CD4-positive, alpha-beta T cell (primary cell): ENCODE data around the gene OIT3. TPM values are rescaled to one million over a fixed set of nuclear protein-coding genes. Genes with fewer than 3 reads are reported as not detected.

Source experiments
- ATAC-seq: fragments of 200-7000 bp; cut with Tn5 transposase; one replicate; pipeline ENCODE4 v1.10.0; 2022; ENCODE audit warnings: mild to moderate bottlenecking; ENCODE audit not compliant: poor library complexity
- CTCF ChIA-PET: fragments of 350-600 bp; sonication (Branson Sonifier 250); formaldehyde crosslinking; loops from one replicate; lab custom pipeline; 2021; ENCODE audit warnings: antibody characterized with exemption, inconsistent platforms; lab: Charles Lee
- POLR2A ChIA-PET: fragments of 350-600 bp; sonication (Branson Sonifier 250); formaldehyde crosslinking; loops from one replicate; lab custom pipeline; 2021; ENCODE audit warnings: antibody characterized with exemption, inconsistent platforms; lab: Charles Lee
- DNase-seq, 14 experiments: peaks; one replicate each; pipeline ENCODE4 v3.0.0-alpha.2; 2013 to 2020; ENCODE audit warnings: mixed read lengths in 2 of 14
- H3K27ac ChIP-seq, 2 donors: one replicate each; pipeline versions ENCODE4 v1.5.1 to v1.7.0; 2013; ENCODE audit warnings: low read length in 2 of 2, low read depth in 1 of 2, mild to moderate bottlenecking in 1 of 2
- H3K27me3 ChIP-seq, 2 experiments: 1 replicate in 1 of 2; 2 replicates in 1 of 2; pipeline versions ENCODE4 v1.6.1 to v1.7.0; 2013; ENCODE audit warnings: low read length in 2 of 2, control low read depth in 1 of 2, mild to moderate bottlenecking in 1 of 2, moderate library complexity in 1 of 2; ENCODE audit not compliant: insufficient read depth in 2 of 2, control insufficient read depth in 1 of 2
- H3K36me3 ChIP-seq: one replicate; pipeline ENCODE4 v1.6.1; 2013; ENCODE audit warnings: low read length, control low read depth; ENCODE audit not compliant: insufficient read depth
- H3K4me1 ChIP-seq: one replicate; pipeline ENCODE4 v1.6.1; 2013; ENCODE audit warnings: low read length, control low read depth; ENCODE audit not compliant: insufficient read depth
- H3K4me3 ChIP-seq: one replicate; pipeline ENCODE4 v1.5.1; 2013; ENCODE audit warnings: mild to moderate bottlenecking, low read length, moderate library complexity
- H3K9me3 ChIP-seq, 2 experiments: 1 replicate in 1 of 2; 2 replicates in 1 of 2; pipeline versions ENCODE4 v1.6.1 to v1.7.0; 2013; ENCODE audit warnings: low read length in 2 of 2, mild to moderate bottlenecking in 2 of 2, control low read depth in 1 of 2, moderate library complexity in 1 of 2; ENCODE audit not compliant: control insufficient read depth in 1 of 2, insufficient read depth in 1 of 2
- H3K27ac Mint-ChIP-seq: one replicate; pipeline ENCODE4 v1.8.0; 2020; ENCODE audit warnings: mixed read lengths
- H3K27me3 Mint-ChIP-seq: one replicate; pipeline ENCODE4 v1.8.0; 2021; ENCODE audit warnings: mixed read lengths
- H3K36me3 Mint-ChIP-seq: one replicate; pipeline ENCODE4 v1.8.0; 2021; ENCODE audit warnings: low read depth, mixed read lengths
- H3K4me1 Mint-ChIP-seq: one replicate; pipeline ENCODE4 v1.8.0; 2021; ENCODE audit warnings: low read depth, mixed read lengths
- H3K4me3 Mint-ChIP-seq: one replicate; pipeline ENCODE4 v1.8.0; 2020; ENCODE audit warnings: mild to moderate bottlenecking, mixed read lengths
- H3K9me3 Mint-ChIP-seq: one replicate; pipeline ENCODE4 v1.8.0; 2020; ENCODE audit warnings: mixed read lengths
- intact Hi-C, 2 experiments: fragments of 100-400 bp; cut with DNase I in 1 of 2; cut with micrococcal nuclease in 1 of 2; formaldehyde crosslinking; loops; one replicate each; pipeline versions ENCODE4 v1.15.1 to v1.9.0; 2023 to 2025; cut with DNase I, micrococcal nuclease
- total RNA-seq, 174 experiments: library from RNA in 2 of 174; stranded (reverse) in 2 of 174; gene quantifications; one replicate each; pipeline ENCODE4 v1.2.3 and lab custom pipeline; 2021 to 2026
- TF ChIP-seq, protein P1 (sequence below): fragments of 200-600 bp; IDR thresholded peaks from one replicate; pipeline ENCODE4 v1.8.0; 2022; ENCODE audit warnings: antibody characterized with exemption, mild to moderate bottlenecking

OIT3 gene
- total RNA-seq, 2 experiments from 2014 or later: not detected

- ChIA-PET POLR2A (no interaction called here), CTCF (interaction anchor here (1.8 kb wide), 1 partner anchor 9 kb away, joined by 4 read pairs; no protein-coding TSS in a partner anchor)
- intact Hi-C loops: no loop called here
- Histone ChIP-seq H3K9me3 (no peaks in the 10 kb centered on the region), H3K4me1 (no peaks in the 10 kb centered on the region), H3K4me3 (no peak overlapping the region), H3K36me3 (no peaks in the 10 kb centered on the region), H3K27me3 (no peaks in the 10 kb centered on the region), H3K27ac (no peak overlapping the region)
- H3K27me3 Mint-ChIP-seq: no peaks in the 10 kb centered on the region
- ATAC-seq (no peak), DNase-seq (no peak)
- H3K9me3 Mint-ChIP-seq: no peaks in the 10 kb centered on the region
- no peaks in the 10 kb centered on the region for H3K36me3 Mint-ChIP-seq
- H3K27ac Mint-ChIP-seq: no peak overlapping the region
- H3K4me1 Mint-ChIP-seq: no peaks in the 10 kb centered on the region
- H3K4me3 Mint-ChIP-seq: no peak overlapping the region
- TF ChIP-seq, protein P1, sequence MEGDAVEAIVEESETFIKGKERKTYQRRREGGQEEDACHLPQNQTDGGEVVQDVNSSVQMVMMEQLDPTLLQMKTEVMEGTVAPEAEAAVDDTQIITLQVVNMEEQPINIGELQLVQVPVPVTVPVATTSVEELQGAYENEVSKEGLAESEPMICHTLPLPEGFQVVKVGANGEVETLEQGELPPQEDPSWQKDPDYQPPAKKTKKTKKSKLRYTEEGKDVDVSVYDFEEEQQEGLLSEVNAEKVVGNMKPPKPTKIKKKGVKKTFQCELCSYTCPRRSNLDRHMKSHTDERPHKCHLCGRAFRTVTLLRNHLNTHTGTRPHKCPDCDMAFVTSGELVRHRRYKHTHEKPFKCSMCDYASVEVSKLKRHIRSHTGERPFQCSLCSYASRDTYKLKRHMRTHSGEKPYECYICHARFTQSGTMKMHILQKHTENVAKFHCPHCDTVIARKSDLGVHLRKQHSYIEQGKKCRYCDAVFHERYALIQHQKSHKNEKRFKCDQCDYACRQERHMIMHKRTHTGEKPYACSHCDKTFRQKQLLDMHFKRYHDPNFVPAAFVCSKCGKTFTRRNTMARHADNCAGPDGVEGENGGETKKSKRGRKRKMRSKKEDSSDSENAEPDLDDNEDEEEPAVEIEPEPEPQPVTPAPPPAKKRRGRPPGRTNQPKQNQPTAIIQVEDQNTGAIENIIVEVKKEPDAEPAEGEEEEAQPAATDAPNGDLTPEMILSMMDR: no peak
These were observed 12.9 kb downstream of the OIT3 start for GRCh38 chr10:72906446-72906845.

DNA sequence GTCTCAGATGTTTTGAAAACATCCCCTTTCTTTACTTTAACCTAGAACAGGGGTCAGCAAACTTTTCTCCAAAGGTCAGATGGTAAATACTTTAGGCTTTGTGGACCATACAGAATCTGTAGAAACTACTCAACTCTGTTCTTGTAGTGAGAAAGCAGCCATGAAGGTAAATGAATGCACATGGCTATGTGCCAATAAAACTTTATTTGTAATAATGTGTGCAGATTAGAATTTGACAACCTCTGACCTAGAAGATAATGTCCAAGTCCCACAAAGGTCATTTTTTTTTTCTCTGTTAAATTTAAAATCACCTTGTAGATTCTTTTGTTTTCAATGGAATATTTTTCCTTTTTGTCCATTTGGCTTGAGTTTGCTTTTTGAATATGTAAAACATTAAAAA lies 17.2 kb downstream of the OIT3 start:
- ChIA-PET POLR2A (no interaction called here), CTCF (no interaction called here)
- Mint-ChIP-seq H3K4me1 (no peaks in the 10 kb centered on the region), H3K9me3 (no peaks in the 10 kb centered on the region), H3K4me3 (no peak overlapping the region), H3K27ac (no peak overlapping the region), H3K27me3 (no peaks in the 10 kb centered on the region), H3K36me3 (no peaks in the 10 kb centered on the region)
- Histone ChIP-seq H3K4me3 (no peak overlapping the region), H3K27me3 (no peaks in the 10 kb centered on the region), H3K36me3 (no peaks in the 10 kb centered on the region), H3K4me1 (no peaks in the 10 kb centered on the region), H3K27ac (no peak overlapping the region), H3K9me3 (no peaks in the 10 kb centered on the region)
- intact Hi-C loops: no loop called here
- ATAC-seq: no peak
- TF ChIP-seq, protein P1: no peak
- DNase-seq: no peak

GRCh38 chr10:72911758-72912157 lies 18.2 kb downstream of the OIT3 start:
- Mint-ChIP-seq H3K36me3 (no peaks in the 10 kb centered on the region), H3K4me1 (no peaks in the 10 kb centered on the region), H3K9me3 (no peaks in the 10 kb centered on the region), H3K27ac (no peak overlapping the region), H3K27me3 (no peaks in the 10 kb centered on the region), H3K4me3 (no peak overlapping the region)
- DNase-seq (no peak), ATAC-seq (no peak)
- Histone ChIP-seq H3K36me3 (no peaks in the 10 kb centered on the region), H3K27ac (no peak overlapping the region), H3K4me3 (no peak overlapping the region), H3K4me1 (no peaks in the 10 kb centered on the region), H3K27me3 (no peaks in the 10 kb centered on the region), H3K9me3 (no peaks in the 10 kb centered on the region)
- POLR2A ChIA-PET: no interaction called here
- intact Hi-C loops: no loop called here
- CTCF ChIA-PET: no interaction called here
- TF ChIP-seq, protein P1: no peak
